Measurements from ENCODE around the gene FAXC.
A peak's percentile ranks its signal among the peaks of the same experiment; 100 is the strongest.
"Not testable (repeated sequence)": the region's sequence is repeated elsewhere in the genome, so short reads cannot be mapped to it uniquely, and the experiment has no call there.

The FAXC gene

DNA sequence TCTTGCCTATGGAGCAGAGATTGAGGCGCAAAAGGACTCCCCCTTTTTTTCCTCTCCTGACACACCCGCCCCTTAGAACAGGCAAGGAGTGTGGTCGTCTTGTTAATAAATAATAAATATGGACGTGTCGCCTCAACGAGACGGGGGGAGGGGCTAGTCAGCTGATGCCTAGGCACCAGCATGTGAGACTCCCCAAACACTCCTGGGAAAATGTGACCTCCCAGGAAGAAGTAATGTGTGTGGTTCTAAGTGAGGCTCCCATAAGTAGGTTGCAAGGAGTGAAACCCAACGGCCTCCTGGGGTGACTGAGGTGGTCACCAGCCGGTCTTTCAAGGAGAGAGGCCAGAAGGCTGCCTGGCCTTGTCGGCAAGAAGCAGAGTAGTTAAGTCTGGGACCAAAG is 1.1 kb upstream of the FAXC start:
- H3K9me3 Mint-ChIP-seq = no peaks in the 10 kb centered on the region
- peaks cover 41% of the 10 kb centered on the region for H3K27me3 Mint-ChIP-seq
- H3K4me3 Mint-ChIP-seq = no peak overlapping the region
- peaks cover 4% of the 10 kb centered on the region for H3K4me1 Mint-ChIP-seq
- H3K36me3 Mint-ChIP-seq = no peaks in the 10 kb centered on the region
- no peak overlapping the region for H3K27ac Mint-ChIP-seq

DNA sequence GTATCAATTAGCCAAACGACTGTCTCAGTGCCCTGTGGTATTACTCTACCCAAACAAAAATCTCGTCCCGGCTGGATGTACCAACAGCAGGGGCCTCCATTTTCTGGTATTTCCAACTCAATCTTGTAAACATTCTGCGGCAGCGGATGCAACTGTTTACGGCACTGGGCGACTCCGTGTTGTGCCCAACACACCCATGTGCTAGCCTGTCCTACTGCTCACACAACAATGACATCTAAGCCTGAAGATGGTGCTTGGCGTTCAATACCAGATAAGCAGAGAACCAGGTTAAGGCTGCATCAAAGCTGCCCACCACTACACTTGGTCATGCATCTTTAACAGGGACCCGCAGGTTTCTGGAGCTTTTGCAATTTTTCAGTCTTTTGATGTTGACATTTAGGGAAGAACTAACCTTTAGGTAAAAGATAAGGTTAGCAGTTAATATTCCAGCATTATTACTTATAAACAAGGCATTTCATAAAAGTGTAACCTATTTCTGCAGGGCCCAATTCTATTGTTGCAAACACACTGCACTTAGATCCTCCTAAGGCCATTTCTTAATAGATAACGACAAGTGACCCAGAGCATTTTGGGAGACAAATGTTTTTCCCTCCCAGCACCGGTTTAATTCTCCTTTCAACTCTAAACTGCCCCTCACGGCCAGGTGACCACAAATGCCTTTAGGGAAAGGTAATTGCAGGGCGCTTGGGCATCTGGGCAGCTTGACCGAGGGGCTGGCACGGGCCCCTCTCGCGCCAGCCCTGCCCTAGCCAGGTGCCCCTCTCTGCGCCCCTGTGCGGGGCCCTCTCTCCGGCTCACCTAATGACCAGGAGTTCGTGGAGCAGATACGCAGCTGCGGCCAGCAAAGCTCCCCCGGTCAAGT is 945 bp downstream of the FAXC start:
- no peaks in the 10 kb centered on the region for H3K9me3 Mint-ChIP-seq
- peaks cover 4% of the 10 kb centered on the region for H3K4me1 Mint-ChIP-seq
- H3K36me3 Mint-ChIP-seq = no peaks in the 10 kb centered on the region
- H3K4me3 Mint-ChIP-seq = peak overlapping the region; percentile 36
- peaks cover 39% of the 10 kb centered on the region for H3K27me3 Mint-ChIP-seq
- no peak overlapping the region for H3K27ac Mint-ChIP-seq

GRCh38 chr6:99347804-99348203 is 1.7 kb downstream of the FAXC start:
- no peaks in the 10 kb centered on the region for H3K9me3 Mint-ChIP-seq
- peaks cover 4% of the 10 kb centered on the region for H3K4me1 Mint-ChIP-seq
- no peak overlapping the region for H3K27ac Mint-ChIP-seq
- no peak overlapping the region for H3K4me3 Mint-ChIP-seq
- peaks cover 33% of the 10 kb centered on the region for H3K27me3 Mint-ChIP-seq
- H3K36me3 Mint-ChIP-seq = no peaks in the 10 kb centered on the region

DNA sequence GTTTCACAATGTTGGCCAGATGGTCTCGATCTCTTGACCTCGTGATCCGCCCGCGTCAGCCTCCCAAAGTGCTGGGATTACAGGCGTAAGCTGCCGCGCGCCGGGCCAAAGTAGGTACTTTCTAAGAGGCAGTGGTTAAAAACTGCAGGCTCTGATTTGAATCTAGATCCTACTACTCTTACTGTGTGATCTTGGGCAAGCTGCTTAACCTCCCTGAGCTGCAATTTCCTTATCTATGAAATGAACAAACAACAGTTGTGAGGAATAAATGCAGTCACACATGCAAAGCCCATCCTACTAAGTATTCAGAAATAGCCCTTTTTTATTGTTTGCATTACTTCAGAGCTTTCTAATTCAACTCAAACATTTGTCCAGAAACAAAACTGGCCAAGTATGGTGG is 2.9 kb downstream of the FAXC start:
- H3K36me3 Mint-ChIP-seq = no peaks in the 10 kb centered on the region
- peaks cover 4% of the 10 kb centered on the region for H3K4me1 Mint-ChIP-seq
- no peaks in the 10 kb centered on the region for H3K9me3 Mint-ChIP-seq

GRCh38 chr6:99345164-99345563 is 4.3 kb downstream of the FAXC start:
- no peak overlapping the region for H3K27ac Mint-ChIP-seq
- no peaks in the 10 kb centered on the region for H3K9me3 Mint-ChIP-seq
- H3K36me3 Mint-ChIP-seq = no peaks in the 10 kb centered on the region
- peaks cover 23% of the 10 kb centered on the region for H3K27me3 Mint-ChIP-seq
- H3K4me3 Mint-ChIP-seq = no peak overlapping the region
- H3K4me1 Mint-ChIP-seq = peaks cover 2% of the 10 kb centered on the region

More for the DNA sequence above, 2.9 kb downstream of the FAXC start:
- no peak overlapping the region for H3K27ac Mint-ChIP-seq
- H3K27me3 Mint-ChIP-seq = peaks cover 31% of the 10 kb centered on the region
- H3K4me3 Mint-ChIP-seq = no peak overlapping the region

DNA sequence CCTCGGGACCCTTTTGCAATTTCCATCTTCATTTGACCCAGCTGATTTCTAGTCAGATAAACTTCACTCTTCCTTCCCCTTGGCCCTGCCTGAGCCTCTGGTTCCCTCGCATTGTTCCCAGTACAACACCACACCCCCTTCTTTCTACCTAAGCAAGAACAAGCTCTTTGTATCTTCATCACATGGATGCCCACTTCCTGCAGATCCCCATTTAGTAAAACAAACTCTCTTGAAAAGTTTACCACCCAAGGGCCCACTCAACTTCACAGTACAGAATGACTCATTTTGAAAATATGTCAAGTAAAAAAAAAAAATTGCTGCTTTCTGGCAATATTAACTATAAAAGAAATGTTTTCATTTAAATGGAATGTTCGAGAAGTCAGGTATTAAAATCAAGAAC is 5.2 kb downstream of the FAXC start:
- H3K27ac Mint-ChIP-seq = no peak overlapping the region
- no peaks in the 10 kb centered on the region for H3K36me3 Mint-ChIP-seq
- no peak overlapping the region for H3K4me3 Mint-ChIP-seq
- H3K9me3 Mint-ChIP-seq = no peaks in the 10 kb centered on the region
- no peaks in the 10 kb centered on the region for H3K4me1 Mint-ChIP-seq
- H3K27me3 Mint-ChIP-seq = peaks cover 25% of the 10 kb centered on the region

- Mint-ChIP-seq H3K36me3 (no peaks in the 10 kb centered on the region), H3K9me3 (no peaks in the 10 kb centered on the region), H3K27ac (no peak overlapping the region), H3K4me3 (no peak overlapping the region), H3K4me1 (no peaks in the 10 kb centered on the region), H3K27me3 (peaks cover 20% of the 10 kb centered on the region)
Observed at GRCh38 chr6:99341862-99342455, 7.5 kb downstream of the FAXC start.

DNA sequence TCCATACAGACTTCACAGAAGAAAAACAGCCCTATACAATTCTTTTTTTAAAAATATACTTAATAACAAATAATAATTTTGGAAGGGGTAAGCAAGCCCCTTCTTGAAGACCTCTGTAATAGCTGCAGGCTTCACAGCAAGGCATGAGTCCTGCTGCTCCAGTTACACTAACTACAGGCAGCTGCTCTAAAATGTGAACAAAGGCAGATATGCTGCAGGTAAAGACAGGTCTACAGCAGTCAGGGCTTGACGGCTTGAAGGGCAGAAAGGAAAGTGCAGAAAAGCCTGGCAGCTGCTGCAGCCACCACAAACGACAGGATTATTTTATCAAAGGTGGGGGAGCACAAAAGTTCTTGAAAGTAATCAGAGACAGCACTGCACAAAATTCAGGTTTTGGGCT is 11.3 kb downstream of the FAXC start:
- Mint-ChIP-seq H3K4me1 (no peaks in the 10 kb centered on the region), H3K4me3 (no peak overlapping the region), H3K9me3 (no peaks in the 10 kb centered on the region), H3K27me3 (peaks cover 11% of the 10 kb centered on the region), H3K36me3 (no peaks in the 10 kb centered on the region), H3K27ac (no peak overlapping the region)

- H3K4me3 Mint-ChIP-seq, H3K27me3 Mint-ChIP-seq: not testable (repeated sequence)
Observed at GRCh38 chr6:99335298-99335697, 14.2 kb downstream of the FAXC start.

GRCh38 chr6:99334526-99335127 is 14.8 kb downstream of the FAXC start:
- Mint-ChIP-seq H3K4me3 (no peak overlapping the region), H3K4me1 (peaks cover 5% of the 10 kb centered on the region), H3K9me3 (no peaks in the 10 kb centered on the region), H3K36me3 (no peaks in the 10 kb centered on the region), H3K27ac (no peak overlapping the region), H3K27me3 (peaks cover 8% of the 10 kb centered on the region)

More at GRCh38 chr6:99335298-99335697, 14.2 kb downstream of the FAXC start:
- H3K36me3 Mint-ChIP-seq, H3K4me1 Mint-ChIP-seq, H3K9me3 Mint-ChIP-seq, H3K27ac Mint-ChIP-seq: not testable (repeated sequence)

DNA sequence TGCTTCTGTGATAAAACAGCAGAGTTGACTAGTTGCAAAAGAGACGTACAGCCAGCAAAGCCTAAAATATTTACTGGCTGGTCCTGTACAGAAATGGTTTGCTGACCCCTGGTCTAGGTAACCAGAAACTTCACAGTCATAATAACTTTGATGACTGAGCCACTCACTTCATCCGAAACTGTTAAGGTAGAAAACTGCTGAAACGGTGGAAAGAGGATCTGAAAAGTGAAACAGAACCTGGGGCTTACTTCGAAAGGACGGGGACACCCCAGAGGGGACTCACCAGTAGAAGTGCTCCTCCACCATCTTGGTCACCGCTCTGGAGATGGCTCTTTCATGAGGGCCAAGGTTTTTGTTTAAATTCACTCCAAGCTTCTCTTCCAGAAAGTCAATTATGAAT is 16.4 kb downstream of the FAXC start:
- Mint-ChIP-seq H3K27me3 (peaks cover 2% of the 10 kb centered on the region), H3K9me3 (no peaks in the 10 kb centered on the region), H3K27ac (no peak overlapping the region), H3K4me3 (no peak overlapping the region), H3K36me3 (no peaks in the 10 kb centered on the region), H3K4me1 (peaks cover 5% of the 10 kb centered on the region)

- Mint-ChIP-seq H3K4me1 (peaks cover 5% of the 10 kb centered on the region), H3K27me3 (no peaks in the 10 kb centered on the region), H3K36me3 (no peaks in the 10 kb centered on the region), H3K27ac (no peak overlapping the region), H3K9me3 (no peaks in the 10 kb centered on the region), H3K4me3 (no peak overlapping the region)
Observed at GRCh38 chr6:99331531-99331930, 17.9 kb downstream of the FAXC start.

DNA sequence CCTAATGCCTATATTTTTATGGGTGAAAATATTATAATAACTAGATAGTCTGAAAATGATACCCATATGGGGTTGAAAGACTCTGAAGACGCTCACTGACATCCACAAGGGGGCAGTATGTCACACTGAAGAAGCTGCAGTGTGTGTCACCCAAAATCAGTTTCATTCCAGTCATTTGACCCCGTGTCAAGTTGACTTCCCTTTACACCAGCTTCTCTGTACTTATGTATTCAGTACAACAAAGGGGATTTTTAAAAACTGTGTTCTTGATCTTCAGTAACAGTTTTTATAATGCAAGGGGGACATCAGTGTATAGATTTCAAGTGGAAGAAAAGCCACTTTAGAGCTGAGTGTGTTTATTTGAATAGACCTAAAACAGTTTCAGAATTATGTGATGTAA is 19.3 kb downstream of the FAXC start:
- H3K4me1 Mint-ChIP-seq = peaks cover 5% of the 10 kb centered on the region
- no peaks in the 10 kb centered on the region for H3K9me3 Mint-ChIP-seq
- H3K4me3 Mint-ChIP-seq = no peak overlapping the region
- no peak overlapping the region for H3K27ac Mint-ChIP-seq
- H3K36me3 Mint-ChIP-seq = no peaks in the 10 kb centered on the region
- H3K27me3 Mint-ChIP-seq = no peaks in the 10 kb centered on the region

DNA sequence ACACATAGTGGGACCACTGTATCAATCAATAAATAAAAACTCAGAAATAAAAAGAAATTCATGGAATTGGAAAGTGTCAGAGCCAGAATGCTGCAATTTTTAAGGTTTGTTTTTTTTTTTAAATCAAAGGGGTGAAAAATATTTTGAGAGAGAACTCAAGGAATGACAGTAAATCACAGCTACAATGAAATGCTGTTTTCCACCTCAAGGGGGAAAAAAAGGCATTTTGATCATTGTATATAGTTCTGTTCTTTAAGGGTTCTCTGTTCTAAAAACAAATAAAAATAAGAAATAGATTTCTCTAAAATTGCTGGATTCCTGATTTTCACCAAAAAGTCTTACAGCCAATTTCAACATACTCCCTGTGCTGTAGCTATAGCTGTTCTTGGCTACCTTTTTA is 24.5 kb downstream of the FAXC start:
- Mint-ChIP-seq H3K4me1 (peaks cover under 1% of the 10 kb centered on the region), H3K9me3 (no peaks in the 10 kb centered on the region), H3K27me3 (no peaks in the 10 kb centered on the region), H3K36me3 (no peaks in the 10 kb centered on the region), H3K27ac (no peak overlapping the region), H3K4me3 (no peak overlapping the region)

- Mint-ChIP-seq H3K4me3 (no peak overlapping the region), H3K36me3 (no peaks in the 10 kb centered on the region), H3K27ac (no peak overlapping the region), H3K4me1 (no peaks in the 10 kb centered on the region), H3K27me3 (peaks cover 6% of the 10 kb centered on the region), H3K9me3 (no peaks in the 10 kb centered on the region)
Observed at GRCh38 chr6:99318566-99318965, 30.9 kb downstream of the FAXC start.

DNA sequence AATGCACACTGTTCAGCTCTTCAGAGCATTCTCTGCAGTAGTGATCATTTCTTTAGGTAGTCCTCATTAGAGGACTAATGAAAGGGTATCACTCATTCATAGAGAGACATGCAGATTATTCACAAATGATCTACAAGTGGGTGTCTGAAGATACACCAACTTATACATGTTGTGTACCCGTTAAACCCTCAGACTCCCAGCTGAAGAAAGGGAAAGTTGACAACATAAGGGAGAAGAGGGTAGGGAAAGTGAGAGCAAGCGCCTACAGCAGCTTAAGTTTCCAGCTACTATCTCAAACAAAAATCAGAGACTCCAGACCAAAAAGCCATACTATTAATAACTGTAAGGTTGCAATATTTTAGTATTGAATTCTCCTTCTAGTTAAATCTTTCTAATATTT is 37.1 kb downstream of the FAXC start:
- Mint-ChIP-seq H3K9me3 (no peaks in the 10 kb centered on the region), H3K4me1 (no peaks in the 10 kb centered on the region), H3K27me3 (peaks cover 4% of the 10 kb centered on the region), H3K27ac (no peak overlapping the region), H3K4me3 (no peak overlapping the region), H3K36me3 (no peaks in the 10 kb centered on the region)

Data from activated naive CD4-positive, alpha-beta T cell treated with anti-CD3 and anti-CD28 coated beads, Interleukin-2, amount 50 U/mL, for 24 hours (primary cell).